Measurements from ENCODE around the gene GOSR1. TPM values are rescaled to one million over a fixed set of nuclear protein-coding genes. Genes with fewer than 3 reads are reported as not detected.
"Not testable (repeated sequence)": the region's sequence is repeated elsewhere in the genome, so short reads cannot be mapped to it uniquely, and the experiment has no call there.

GOSR1 gene
- total and polyA plus RNA-seq, 12 donors: 7.9 to 43.9 (median 32.2) TPM

DNA sequence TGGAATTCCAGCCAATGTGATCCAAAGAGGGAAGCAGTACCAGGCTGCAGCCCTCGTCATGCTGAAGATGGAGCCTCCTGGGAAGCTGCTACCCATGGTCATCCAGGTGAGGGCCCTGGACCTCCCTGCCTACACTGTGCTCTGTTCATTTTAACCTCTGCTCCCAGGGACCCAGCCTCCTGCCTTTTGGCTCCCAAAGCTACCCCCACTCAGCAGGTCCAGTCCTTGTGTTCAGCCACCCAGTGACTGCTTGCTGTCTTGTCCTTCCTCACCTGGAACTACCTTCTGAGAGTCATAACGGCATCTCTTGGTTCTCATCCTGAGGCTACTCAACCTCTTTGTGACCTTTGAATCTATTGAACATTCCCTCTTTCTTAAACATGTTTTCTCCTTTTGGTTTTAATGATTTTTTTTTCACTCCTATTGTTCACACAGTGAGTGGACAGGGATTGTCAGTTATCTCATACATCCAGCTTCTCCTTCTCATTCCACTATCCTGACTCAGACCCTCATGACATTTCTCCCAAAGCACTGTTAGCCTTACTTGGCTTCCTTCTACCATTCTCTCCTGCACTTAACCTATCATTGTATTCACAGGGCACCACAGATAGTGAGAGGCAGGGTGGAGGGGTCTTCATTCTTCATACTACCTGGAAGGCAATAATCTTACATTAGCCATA is 53.3 kb downstream of the GOSR1 start:
- H3K4me1 ChIP-seq: peaks cover 0 to 15% (median 5%) of the 10 kb centered on the region in 9 donors
- no peak overlapping the region for H3K4me3 ChIP-seq
- H3K36me3 ChIP-seq: peaks cover 0 to 3% (median 0%) of the 10 kb centered on the region in 9 donors
- TF ChIP-seq, protein P1, sequence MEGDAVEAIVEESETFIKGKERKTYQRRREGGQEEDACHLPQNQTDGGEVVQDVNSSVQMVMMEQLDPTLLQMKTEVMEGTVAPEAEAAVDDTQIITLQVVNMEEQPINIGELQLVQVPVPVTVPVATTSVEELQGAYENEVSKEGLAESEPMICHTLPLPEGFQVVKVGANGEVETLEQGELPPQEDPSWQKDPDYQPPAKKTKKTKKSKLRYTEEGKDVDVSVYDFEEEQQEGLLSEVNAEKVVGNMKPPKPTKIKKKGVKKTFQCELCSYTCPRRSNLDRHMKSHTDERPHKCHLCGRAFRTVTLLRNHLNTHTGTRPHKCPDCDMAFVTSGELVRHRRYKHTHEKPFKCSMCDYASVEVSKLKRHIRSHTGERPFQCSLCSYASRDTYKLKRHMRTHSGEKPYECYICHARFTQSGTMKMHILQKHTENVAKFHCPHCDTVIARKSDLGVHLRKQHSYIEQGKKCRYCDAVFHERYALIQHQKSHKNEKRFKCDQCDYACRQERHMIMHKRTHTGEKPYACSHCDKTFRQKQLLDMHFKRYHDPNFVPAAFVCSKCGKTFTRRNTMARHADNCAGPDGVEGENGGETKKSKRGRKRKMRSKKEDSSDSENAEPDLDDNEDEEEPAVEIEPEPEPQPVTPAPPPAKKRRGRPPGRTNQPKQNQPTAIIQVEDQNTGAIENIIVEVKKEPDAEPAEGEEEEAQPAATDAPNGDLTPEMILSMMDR (IDR thresholded peaks at IDR 0.05): no peak
- DNase-seq: no peak
- intact Hi-C loops (cut with DNase I): no loop called here
- ATAC-seq: no peak
- WGBS, 2 donors: 92 to 100% methylated on average over 2 of the region's 2 CpGs
- no peaks in the 10 kb centered on the region for H3K9me3 ChIP-seq
- H3K27ac ChIP-seq: no peak overlapping the region
- no peaks in the 10 kb centered on the region for H3K27me3 ChIP-seq

DNA sequence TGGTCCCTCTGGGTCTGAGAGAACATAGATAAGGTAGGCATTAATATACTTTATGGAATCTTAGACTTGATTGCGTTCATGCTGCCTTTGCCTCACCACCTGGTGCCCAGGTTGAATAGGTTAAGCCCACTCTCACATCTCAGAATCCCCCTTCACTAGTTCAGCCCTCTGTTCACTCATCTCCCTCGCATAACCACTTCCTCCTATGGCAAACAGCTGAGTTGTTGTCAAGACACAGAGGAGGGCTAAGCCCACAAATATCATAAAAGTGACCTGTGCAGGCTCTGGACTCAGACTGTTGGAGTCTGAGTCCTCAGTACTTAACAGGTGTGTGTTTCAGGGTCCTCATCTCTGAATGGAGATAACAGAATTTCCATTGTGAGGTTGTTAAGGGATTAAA is 55.7 kb downstream of the GOSR1 start:
- H3K9me3 ChIP-seq: no peaks in the 10 kb centered on the region
- DNase-seq (no peak), ATAC-seq (no peak)
- H3K4me3 ChIP-seq: no peak overlapping the region
- H3K27ac ChIP-seq: no peak overlapping the region
- peaks cover 0 to 3% (median 0%) of the 10 kb centered on the region in 9 donors for H3K36me3 ChIP-seq
- 72 to 79% methylated on average over 2 of the region's 2 CpGs for WGBS, 2 donors
- H3K27me3 ChIP-seq: no peaks in the 10 kb centered on the region
- intact Hi-C loops (cut with DNase I): no loop called here
- H3K4me1 ChIP-seq: no peaks in the 10 kb centered on the region
- TF ChIP-seq, protein P1 (IDR thresholded peaks at IDR 0.05): no peak

DNA sequence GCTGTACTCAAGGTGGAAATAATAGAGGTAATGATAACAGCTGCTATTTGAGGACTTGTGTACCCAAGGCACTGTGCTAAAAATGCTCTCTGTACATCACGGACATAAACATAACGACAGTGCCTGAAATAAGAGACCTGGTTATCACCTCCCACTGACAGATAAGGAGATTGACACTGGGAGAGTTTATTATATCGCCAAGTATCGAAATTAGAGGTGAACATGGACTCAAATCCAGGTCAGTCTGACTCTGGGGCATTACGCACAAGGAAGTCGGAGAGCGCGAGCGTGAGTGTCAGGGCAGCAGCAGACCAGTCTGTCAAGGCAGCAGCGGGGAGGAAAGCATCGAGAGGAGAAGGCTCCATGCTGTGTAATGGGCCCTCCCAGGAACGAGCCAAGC is 57.1 kb downstream of the GOSR1 start:
- WGBS, 2 donors: 59 to 71% methylated on average over 12 of the region's 12 CpGs
- no peak overlapping the region for H3K27ac ChIP-seq
- DNase-seq (no peak), ATAC-seq (peak in 3 of 8 donors; percentile 62 to 71 (median 66))
- H3K27me3 ChIP-seq: no peaks in the 10 kb centered on the region
- peaks cover 0 to 3% (median 0%) of the 10 kb centered on the region in 9 donors for H3K36me3 ChIP-seq
- H3K4me3 ChIP-seq: no peak overlapping the region
- no peaks in the 10 kb centered on the region for H3K4me1 ChIP-seq
- intact Hi-C loops (cut with DNase I): no loop called here
- TF ChIP-seq, protein P1 (IDR thresholded peaks at IDR 0.05): no peak
- no peaks in the 10 kb centered on the region for H3K9me3 ChIP-seq

DNA sequence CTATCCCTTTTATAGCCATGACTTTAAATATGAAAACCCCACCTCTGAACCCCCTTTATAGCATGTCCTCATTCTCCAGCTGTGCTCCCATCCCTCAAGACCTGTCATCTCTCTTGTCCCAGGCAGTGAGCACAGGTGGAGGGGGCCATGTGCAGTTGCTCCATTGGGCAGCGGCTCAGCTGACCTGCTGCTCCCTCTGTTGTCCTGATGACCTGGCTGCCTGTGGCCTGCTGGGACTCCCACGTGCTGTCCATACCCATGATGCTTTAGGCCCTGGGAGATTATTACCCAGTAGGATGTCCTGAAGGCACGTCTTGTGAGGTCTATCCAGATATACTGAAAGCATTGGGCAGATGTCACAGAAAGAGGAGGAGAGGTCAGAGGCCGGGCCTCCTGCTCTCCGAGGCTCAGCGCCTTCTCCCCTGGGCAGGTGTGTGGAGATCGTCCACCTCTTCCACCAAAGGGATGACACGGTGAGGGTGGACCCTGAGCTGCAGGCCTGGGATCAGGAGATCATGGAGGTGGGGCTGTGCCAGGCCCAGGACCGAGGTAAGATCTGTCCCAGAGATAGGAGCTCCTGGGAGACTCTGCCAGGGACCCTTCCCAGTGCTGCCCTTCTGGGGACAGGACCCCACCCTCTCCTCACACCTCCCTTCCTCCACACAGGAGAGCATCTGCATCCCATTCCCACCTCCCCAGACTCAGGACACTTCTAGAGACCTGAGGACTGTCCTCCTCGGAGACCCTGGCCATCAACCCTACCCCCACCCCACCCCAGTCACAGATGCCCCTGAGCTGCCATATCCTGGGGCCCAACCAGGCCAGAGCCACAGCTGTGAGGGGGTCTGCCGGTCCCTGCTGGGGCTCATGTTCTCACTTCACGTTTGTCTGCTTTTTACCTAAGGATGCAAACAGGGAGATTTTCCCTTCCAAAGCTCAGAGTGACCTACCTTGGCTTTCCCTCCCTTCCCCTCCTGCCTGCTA is 58.0 kb downstream of the GOSR1 start:
- H3K27me3 ChIP-seq: no peaks in the 10 kb centered on the region
- H3K27ac ChIP-seq: no peak overlapping the region
- intact Hi-C loops (cut with DNase I): no loop called here
- peaks cover 0 to 3% (median 0%) of the 10 kb centered on the region in 9 donors for H3K36me3 ChIP-seq
- H3K4me3 ChIP-seq: no peak overlapping the region
- WGBS, 2 donors: 85 to 93% methylated on average over 12 of the region's 12 CpGs
- TF ChIP-seq, protein P1 (IDR thresholded peaks at IDR 0.05): no peak
- H3K4me1 ChIP-seq: no peaks in the 10 kb centered on the region
- DNase-seq (no peak), ATAC-seq (peak in 3 of 8 donors; percentile 27 to 48 (median 33))
- H3K9me3 ChIP-seq: no peaks in the 10 kb centered on the region

DNA sequence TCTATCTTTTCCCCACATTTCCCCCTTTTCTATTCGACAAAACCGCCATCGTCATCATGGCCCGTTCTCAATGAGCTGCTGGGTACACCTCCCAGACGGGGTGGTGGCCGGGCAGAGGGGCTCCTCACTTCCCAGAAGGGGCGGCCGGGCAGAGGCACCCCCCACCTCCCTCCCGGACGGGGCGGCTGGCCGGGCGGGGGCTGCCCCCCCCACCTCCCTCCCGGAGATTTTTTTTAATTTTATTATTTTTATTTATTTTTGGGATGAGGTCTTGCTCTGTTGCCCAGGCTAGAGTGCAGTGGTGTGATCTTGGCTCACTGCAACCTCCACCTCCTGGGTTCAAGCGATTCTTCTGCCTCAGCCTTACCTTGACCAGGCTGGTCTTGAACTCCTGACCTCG is 59.6 kb downstream of the GOSR1 start:
- not testable (repeated sequence) for ATAC-seq, DNase-seq
- 88 to 90% methylated on average over 13 to 16 of the region's 16 CpGs for WGBS, 2 donors

DNA sequence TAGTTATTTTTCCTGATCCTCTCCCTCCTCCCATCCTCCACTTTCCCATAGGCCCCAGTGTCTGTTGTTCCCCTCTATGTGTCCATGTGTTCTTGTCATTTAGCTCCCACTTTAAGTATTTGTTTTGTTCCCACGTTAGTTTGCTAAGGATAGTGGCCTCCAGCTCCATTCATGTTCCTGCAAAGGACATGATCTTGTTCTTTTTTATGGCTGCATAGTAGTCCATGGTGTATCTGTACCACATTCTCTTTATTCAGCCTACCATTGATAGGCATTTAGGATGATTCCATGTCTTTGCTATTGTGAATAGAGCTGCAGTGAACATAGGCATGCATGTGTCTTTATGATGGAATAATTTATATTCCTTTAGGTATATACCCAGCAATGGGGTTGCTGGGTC is 60.5 kb downstream of the GOSR1 start:
- WGBS, 2 donors: 56 to 74% methylated on average over 1 of the region's 1 CpG
- ATAC-seq; intact Hi-C loops (cut with DNase I): not testable (repeated sequence)

More for the DNA sequence above, 59.6 kb downstream of the GOSR1 start:
- H3K27me3 ChIP-seq; H3K4me1 ChIP-seq; H3K36me3 ChIP-seq; intact Hi-C loops (cut with DNase I); H3K9me3 ChIP-seq; H3K27ac ChIP-seq; H3K4me3 ChIP-seq: not testable (repeated sequence)

More for the DNA sequence above, 60.5 kb downstream of the GOSR1 start:
- not testable (repeated sequence) for H3K4me3 ChIP-seq, H3K36me3 ChIP-seq, H3K4me1 ChIP-seq, H3K27me3 ChIP-seq, H3K9me3 ChIP-seq, DNase-seq, H3K27ac ChIP-seq
